ENCODE measurements around the gene MEDAG. TPM values are rescaled to one million over a fixed set of nuclear protein-coding genes. Genes with fewer than 3 reads are reported as not detected.
A peak's percentile ranks its signal among the peaks of the same experiment; 100 is the strongest.

MEDAG gene
- total and polyA plus RNA-seq, 2 donors (not counting 3 experiments of a cell fraction or from before 2014, with no cell fraction given) = 27.2 TPM

GRCh38 chr13:30874111-30874510, 32.0 kb upstream of the MEDAG start:
- FAIRE-seq (no peak), DNase-seq (ENCODE audit: low read depth, low spot score) (no peak)
- H3K9me3 ChIP-seq (replicated peaks; ENCODE audit: control insufficient read depth, insufficient read depth, low read length) = no peaks in the 10 kb centered on the region
- no TSS peak for BruUV-seq (replicated peaks)
- ChIA-PET CTCF (interaction anchor here (1.4 to 2.2 kb wide), 3 partner anchors 9 to 172 kb away, joined by 3 to 9 read pairs (median 8); no protein-coding TSS in a partner anchor), POLR2A (interaction anchor here (1.1 kb wide), 1 partner anchor 256 kb away, joined by 3 read pairs; the partner anchor contains the start of gene USPL1)
- peaks cover 50% of the 10 kb centered on the region for H3K4me1 ChIP-seq (ENCODE audit: control insufficient read depth, extremely low read depth, insufficient read depth, low read length)
- H3K9me1 ChIP-seq (replicated peaks; ENCODE audit: control insufficient read depth, extremely low read depth, insufficient read depth, low read length) = no peaks in the 10 kb centered on the region
- no peaks in the 10 kb centered on the region for H3K27me3 ChIP-seq (ENCODE audit: control insufficient read depth in 2 of 2, insufficient read depth in 2 of 2, low read length in 2 of 2)
- no peaks in the 10 kb centered on the region for H3K36me3 ChIP-seq (ENCODE audit: control insufficient read depth in 2 of 2, extremely low read depth in 1 of 2, insufficient read depth in 2 of 2, low read length in 2 of 2)
- no peak overlapping the region for H3K4me2 ChIP-seq (ENCODE audit: insufficient read depth, low read length)
- TF ChIP-seq JUN (IDR thresholded peaks at IDR 0.05; ENCODE audit: borderline replicate concordance, insufficient read depth, insufficient read length, low read depth) (no peak), POLR2A (IDR thresholded peaks at IDR 0.05; ENCODE audit: low read depth, low read length) (no peak), POLR2AphosphoS5 (IDR thresholded peaks at IDR 0.05; ENCODE audit: insufficient read depth, low read depth, low read length) (no peak), MYC (IDR thresholded peaks at IDR 0.05; ENCODE audit: low read depth, low read length) (no peak), CTCF (IDR thresholded peaks at IDR 0.05; ENCODE audit: extremely low read depth in 1 of 2, insufficient read depth in 1 of 2, low read depth in 1 of 2, low read length in 2 of 2) (no peak), GATA2 (IDR thresholded peaks at IDR 0.05; ENCODE audit: insufficient read depth, insufficient read length, low read depth, low read length) (no peak), FOS (IDR thresholded peaks at IDR 0.05; ENCODE audit: borderline replicate concordance, insufficient read depth, low read length) (no peak), EZH2 (IDR thresholded peaks at IDR 0.05; ENCODE audit: borderline replicate concordance, low read depth, low read length, severe bottlenecking) (no peak)
- TF ChIP-seq, protein P1, sequence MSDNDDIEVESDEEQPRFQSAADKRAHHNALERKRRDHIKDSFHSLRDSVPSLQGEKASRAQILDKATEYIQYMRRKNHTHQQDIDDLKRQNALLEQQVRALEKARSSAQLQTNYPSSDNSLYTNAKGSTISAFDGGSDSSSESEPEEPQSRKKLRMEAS (IDR thresholded peaks at IDR 0.05; ENCODE audit: insufficient read depth, insufficient read length) = no peak
- dilution Hi-C loops (cut with MboI; ENCODE audit: extremely low pct_ligation_motif_present, low sequenced_read_pairs) (no loop called here), intact Hi-C loops (cut with micrococcal nuclease) (no loop called here)
- no peak overlapping the region for H3K4me3 ChIP-seq (replicated peaks in 1 of 3; ENCODE audit: insufficient read depth in 1 of 3, low read depth in 1 of 3, low read length in 3 of 3)
- no peak overlapping the region for H3K9ac ChIP-seq (replicated peaks; ENCODE audit: extremely low read depth, insufficient read depth, low read length)
- H3K27ac ChIP-seq (ENCODE audit: insufficient read depth, low read depth, low read length) = peak overlapping the region; percentile 79
- H2AFZ ChIP-seq (ENCODE audit: low read depth, low read length) = peak overlapping the region; percentile 55
- no peaks in the 10 kb centered on the region for H3K79me2 ChIP-seq (ENCODE audit: control insufficient read depth, insufficient read depth, low read length)
- H4K20me1 ChIP-seq (replicated peaks; ENCODE audit: control insufficient read depth, extremely low read depth, insufficient read depth, low read length) = no peaks in the 10 kb centered on the region

Measured in endothelial cell of umbilical vein (primary cell).